CD4-positive, alpha-beta T cell treated with Interleukin-6 at 100 ng/mL for 8 hours (primary cell): ENCODE results near the gene SLC25A2.
"Not testable (repeated sequence)": the region's sequence is repeated elsewhere in the genome, so short reads cannot be mapped to it uniquely, and the experiment has no call there.

Experiments used
- DNase-seq: peaks from one replicate; pipeline ENCODE4 v3.0.0-alpha.2; 2020; ENCODE audit warnings: mixed read lengths, low spot score

The SLC25A2 gene

DNA sequence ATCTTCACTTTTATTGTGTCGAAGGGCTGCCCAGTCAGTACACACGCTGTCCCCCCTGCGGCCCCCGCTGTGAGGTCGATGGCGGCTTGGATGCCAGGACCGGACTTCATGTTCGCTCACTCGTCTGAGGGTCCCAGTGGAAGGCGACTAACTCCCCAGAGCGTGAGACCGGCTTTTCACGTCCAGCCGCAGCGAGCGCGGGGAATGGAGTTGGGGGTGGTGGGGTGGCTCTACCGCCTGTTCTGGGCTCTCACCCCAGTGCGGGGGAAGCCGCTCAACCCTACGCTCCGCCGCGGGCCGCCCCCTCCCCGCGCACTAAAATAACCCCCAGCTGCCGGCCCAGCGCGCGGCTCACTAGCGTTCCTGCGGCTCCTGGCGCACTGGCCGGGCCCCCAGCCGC is at the start of gene SLC25A2:
Gene SLC25A2, minus strand, starts transcription at position 294 of the 400 bp plus-strand sequence. Its CDS starts 184 bp downstream, at position 110.
- DNase-seq, result no peak

DNA sequence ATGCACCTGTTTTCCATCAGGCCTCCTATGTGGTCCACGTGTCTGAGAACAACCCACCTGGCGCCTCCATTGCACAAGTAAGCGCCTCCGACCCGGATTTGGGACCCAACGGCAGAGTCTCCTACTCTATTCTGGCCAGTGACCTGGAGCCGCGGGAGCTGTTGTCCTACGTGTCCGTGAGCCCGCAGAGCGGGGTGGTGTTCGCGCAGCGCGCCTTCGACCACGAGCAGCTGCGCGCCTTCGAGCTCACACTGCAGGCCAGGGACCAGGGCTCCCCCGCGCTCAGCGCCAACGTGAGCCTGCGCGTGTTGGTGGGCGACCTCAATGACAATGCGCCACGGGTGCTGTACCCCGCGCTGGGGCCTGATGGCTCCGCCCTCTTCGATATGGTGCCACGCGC is 47.7 kb upstream of the SLC25A2 start:
- DNase-seq, result no peak

DNA sequence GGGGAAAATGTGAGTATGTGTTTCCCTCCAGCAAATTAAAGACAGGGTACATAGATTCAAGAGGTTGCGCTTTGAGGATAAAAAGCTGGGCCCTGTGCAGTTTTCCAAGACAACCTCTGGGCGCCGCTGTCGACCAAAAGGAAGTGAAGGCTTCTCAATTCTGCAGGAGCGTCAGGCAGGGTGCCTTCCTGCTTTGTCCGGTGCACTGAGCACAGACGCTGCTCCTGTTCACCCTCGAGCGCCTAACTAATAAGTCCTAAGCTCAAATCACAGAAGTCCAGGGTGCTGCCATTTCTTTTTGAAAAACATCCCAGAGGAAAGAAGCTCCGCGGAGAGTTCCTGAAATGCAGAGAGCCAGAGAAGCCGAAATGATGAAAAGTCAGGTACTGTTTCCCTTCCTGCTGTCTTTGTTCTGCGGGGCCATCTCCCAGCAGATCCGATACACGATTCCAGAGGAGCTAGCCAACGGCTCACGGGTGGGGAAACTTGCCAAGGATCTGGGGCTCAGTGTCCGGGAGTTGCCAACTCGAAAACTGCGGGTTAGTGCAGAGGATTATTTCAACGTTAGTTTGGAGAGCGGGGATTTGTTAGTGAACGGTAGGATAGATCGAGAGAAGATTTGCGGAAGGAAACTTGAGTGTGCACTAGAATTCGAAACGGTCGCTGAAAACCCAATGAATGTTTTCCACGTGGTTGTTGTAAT is 46.2 kb upstream of the SLC25A2 start, which contains the start of gene PCDHGB1:
Gene PCDHGB1, plus strand, starts transcription at position 183 of the 703 bp plus-strand sequence. Its CDS starts 162 bp downstream, at position 345.
- no peak for DNase-seq

DNA sequence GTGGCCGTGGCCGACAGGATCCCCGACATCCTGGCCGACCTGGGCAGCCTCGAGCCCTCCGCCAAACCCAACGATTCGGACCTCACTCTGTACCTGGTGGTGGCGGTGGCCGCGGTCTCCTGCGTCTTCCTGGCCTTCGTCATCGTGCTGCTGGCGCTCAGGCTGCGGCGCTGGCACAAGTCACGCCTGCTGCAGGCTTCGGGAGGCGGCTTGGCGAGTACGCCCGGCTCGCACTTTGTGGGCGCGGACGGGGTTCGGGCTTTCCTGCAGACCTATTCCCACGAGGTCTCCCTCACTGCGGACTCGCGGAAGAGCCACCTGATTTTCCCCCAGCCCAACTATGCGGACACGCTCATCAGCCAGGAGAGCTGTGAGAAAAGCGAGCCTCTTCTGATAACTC is 42.2 kb upstream of the SLC25A2 start:
- DNase-seq, result not testable (repeated sequence)

DNA sequence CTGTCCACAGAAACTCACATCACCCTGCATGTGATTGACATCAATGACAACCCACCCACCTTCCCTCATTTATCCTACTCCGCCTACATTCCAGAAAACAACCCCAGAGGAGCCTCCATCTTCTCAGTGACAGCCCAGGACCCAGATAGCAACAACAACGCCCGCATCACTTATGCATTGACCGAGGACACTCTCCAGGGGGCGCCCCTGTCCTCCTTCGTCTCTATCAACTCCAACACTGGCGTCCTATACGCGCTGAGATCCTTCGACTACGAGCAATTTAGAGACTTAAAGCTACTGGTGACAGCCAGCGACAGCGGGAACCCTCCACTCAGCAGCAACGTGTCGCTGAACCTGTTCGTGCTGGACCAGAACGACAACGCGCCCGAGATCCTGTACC is 41.5 kb upstream of the SLC25A2 start:
- DNase-seq, result no peak

DNA sequence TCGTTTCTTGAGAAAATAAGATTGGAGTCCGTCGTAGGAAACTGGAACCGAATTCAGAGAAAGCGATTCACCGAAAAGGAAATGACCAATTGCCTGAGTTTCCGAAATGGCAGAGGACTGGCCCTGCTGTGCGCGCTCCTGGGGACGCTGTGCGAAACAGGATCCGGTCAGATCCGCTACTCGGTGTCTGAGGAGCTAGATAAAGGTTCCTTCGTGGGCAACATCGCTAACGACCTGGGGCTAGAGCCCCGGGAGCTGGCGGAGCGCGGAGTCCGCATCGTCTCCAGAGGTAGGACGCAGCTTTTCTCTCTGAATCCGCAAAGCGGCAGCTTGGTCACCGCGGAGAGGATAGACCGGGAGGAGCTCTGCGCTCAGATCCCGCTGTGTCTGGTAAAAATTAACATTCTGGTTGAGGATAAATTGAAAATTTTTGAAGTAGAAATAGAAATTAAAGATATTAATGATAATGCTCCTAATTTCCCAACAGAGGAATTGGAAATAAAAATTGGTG is 40.2 kb upstream of the SLC25A2 start:
- DNase-seq, result no peak

DNA sequence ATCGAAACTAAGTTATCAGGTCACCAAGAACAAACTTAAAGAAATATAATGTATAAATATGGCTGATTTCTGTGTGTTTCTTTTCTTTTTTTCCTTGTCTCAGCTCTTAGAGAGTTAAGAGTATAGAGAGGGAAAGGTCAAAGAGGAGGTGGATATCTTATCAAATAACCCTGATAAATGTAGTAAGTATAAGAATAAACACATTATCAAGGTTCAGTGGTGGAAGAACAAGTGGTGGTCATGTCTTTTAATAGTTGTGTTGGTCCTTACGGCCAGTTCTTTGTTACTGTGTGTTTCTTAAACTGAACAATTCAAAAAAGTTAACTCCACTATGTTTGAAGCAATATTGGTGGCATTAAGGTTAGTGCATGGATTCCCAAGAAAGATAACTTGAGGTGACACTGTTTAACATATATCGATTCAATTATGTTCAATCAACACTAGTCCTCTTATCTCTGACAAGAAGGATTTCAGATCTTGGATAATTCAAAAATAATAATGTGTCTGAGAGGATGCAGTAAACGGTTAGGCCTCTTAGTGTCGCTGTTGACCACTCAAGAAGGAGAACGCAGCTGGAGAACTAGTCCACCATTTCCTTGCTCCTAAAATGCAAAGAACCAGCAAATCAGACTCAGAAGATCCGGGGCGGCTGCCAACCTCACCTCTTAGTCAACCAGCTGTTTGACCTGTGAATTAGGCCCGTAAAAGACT is 39.5 kb upstream of the SLC25A2 start, which contains the start of gene PCDHGA3:
Gene PCDHGA3, plus strand, starts transcription at position 588 of the 711 bp plus-strand sequence. CDS start 205 bp downstream, outside the sequence.
- no peak for DNase-seq

DNA sequence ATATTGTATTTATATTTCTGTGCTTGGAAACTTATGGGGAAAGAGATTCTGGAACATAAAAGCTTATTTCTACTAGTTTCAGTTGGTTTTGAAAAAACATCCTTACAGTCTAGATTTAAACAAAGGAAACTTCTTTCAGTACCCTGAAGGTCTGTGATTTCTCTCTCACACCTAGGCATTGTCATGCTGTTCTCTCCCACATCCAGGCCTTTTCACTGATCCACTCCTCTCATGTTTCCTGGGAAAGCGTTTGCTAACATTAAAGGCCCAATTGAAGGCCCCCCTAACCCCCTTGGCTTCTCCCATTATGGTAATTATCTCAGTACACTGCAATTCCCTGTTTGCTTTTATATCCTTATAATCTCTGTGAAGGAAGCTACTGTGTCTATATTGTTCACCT is 38.9 kb upstream of the SLC25A2 start:
- no peak for DNase-seq

DNA sequence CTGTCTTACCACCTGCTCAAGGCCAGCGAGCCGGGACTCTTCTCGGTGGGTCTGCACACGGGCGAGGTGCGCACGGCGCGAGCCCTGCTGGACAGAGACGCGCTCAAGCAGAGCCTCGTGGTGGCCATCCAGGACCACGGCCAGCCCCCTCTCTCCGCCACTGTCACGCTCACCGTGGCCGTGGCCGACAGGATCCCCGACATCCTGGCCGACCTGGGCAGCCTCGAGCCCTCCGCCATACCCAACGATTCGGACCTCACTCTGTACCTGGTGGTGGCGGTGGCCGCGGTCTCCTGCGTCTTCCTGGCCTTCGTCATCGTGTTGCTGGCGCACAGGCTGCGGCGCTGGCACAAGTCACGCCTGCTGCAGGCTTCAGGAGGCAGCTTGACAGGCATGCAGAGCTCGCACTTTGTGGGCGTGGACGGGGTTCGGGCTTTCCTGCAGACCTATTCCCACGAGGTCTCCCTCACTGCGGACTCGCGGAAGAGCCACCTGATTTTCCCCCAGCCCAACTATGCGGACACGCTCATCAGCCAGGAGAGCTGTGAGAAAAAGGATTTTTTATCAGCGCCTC is 37.0 kb upstream of the SLC25A2 start:
- not testable (repeated sequence) for DNase-seq

DNA sequence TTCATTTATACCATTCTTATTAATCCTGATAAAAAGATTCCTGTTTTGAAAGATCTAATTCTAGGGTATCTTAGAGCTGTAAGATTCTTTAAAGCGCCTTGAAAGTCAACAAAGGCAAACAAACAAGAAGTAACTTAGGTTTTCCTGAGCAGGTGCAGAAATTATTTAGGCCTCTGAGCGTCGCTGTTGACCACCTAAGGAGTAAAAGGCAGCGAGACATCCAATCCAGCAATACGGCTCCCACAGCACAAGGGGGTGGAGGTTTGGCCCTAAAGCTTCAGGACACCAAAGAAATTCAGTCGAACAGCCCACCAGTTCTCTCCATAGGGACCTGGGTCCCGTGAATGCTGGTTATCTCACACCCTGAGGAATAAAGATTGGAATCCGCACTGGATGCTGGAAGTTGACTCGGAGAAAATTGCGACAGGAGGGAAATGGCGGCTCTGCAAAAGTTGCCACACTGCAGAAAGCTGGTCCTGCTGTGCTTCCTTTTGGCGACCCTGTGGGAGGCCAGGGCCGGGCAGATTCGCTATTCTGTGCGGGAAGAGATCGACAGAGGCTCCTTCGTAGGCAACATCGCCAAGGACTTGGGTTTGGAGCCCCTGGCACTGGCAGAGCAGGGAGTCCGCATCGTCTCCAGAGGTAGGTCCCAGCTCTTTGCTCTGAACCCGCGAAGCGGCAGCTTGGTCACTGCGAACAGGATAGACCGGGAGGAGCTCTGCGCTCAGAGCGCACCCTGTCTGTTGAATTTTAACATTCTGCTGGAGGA is 34.9 kb upstream of the SLC25A2 start, which contains the start of gene PCDHGA2:
Gene PCDHGA2, plus strand, starts transcription at position 223 of the 769 bp plus-strand sequence.
- no peak for DNase-seq

DNA sequence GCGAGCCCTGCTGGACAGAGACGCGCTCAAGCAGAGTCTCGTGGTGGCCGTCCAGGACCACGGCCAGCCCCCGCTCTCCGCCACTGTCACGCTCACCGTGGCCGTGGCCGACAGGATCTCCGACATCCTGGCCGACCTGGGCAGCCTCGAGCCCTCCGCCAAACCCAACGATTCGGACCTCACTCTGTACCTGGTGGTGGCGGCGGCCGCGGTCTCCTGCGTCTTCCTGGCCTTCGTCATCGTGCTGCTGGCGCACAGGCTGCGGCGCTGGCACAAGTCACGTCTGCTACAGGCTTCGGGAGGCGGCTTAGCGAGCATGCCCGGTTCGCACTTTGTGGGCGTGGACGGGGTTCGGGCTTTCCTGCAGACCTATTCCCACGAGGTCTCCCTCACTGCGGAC is 28.7 kb upstream of the SLC25A2 start:
- not testable (repeated sequence) for DNase-seq

DNA sequence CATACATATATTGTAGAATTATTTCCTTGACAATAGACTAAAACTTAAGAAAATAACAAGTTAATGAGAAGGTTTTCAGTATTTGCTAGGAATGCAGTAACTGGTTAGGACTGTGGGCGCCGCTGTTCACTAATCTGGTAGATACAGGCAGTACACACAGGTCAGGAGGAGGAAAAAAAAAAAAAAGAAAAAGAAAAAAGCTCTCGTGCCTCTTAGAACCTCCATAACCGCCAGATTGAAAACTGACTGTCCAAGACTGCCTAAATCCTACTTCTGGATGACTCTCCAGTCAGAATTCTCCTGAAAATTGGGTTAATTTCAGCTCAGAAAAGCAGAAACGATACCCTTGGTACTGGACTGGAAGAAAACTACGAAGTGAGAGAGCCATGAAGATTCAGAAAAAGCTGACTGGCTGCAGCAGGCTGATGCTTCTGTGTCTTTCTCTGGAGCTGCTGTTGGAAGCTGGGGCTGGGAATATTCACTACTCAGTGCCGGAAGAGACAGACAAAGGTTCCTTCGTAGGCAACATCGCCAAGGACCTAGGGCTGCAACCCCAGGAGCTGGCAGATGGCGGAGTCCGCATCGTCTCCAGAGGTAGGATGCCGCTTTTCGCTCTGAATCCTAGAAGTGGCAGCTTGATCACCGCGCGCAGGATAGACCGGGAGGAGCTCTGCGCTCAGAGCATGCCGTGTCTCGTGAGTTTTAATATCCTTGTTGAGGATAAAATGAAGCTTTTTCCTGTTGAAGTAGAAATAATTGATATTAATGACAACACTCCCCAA is 26.6 kb upstream of the SLC25A2 start, which contains the start of gene PCDHGA1:
Gene PCDHGA1, plus strand, starts transcription at position 216 of the 782 bp plus-strand sequence.
- peak; percentile 12 for DNase-seq

DNA sequence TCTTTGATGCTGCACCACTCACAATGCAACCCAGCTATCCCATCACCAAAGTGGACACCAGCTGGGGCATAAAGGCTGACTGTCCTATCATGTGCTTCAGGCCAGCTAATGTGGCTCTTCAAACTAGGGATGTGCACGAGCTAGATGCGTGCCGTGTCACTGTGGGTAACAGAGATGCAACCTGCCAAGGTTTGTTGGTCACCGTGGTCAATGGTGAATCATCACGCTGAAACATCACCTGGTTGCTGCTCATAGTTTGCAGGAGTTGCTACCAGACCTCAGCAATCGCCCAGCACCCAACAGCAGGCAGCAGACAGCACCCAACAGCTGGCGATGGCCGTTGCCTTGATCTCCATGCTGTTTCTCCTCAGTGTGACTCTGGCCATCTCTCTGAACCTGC is 24.4 kb upstream of the SLC25A2 start:
- DNase-seq, result no peak

DNA sequence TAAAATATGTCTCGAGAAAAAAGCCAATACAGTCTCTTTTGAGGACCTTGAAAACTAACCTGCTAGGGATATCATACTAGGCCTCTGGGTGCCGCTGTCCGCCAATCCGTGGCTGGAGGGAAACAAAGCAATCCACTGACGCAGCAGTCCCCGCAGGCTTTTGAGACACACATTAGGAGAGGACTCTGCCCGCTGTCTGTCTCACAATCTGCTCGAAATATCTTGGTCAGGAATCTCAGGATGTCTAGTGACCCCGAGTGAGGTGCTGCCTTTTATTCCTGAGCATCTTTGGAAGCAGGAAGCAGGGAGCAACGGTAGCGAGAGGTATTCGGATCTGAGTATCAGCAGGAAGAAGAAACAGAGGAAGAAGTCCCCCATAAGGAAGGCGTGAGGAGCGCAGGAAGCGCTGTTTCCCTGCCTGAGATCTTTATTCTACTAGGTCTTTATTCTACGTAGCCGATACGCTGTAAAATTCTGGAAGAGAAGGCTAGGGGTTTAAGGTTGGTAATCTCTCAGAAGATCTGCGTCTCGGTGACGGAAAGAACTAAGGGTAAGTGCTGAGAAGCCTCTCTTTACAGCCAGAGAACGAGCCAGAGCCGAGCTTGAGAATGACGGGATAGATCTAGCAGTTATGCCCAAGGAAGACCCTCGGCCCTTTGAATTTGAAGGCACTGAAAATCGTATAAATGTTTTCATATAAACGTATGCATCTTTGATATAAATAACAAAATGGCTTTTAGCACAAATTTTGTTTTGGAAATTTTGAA is 22.4 kb upstream of the SLC25A2 start:
- peak; percentile 71 for DNase-seq

DNA sequence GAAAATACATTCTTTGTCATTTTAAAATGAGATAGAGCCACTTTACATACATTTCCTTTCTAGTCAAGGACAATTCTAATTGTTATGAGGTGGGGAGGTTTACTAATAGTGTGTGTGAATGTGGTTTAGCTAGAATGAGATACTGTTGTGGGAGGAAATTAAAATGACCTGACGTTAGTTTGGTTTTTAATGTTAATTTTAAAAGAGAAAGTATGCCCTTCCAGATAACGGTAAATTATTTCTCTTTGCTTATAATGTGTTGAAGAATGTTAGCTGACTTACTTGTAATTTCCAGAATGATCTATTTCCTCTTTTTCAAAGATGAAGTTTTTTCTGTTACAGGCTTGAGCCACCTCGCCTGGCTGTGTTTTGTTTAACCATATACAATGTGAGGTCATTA is 18.4 kb upstream of the SLC25A2 start:
- no peak for DNase-seq

DNA sequence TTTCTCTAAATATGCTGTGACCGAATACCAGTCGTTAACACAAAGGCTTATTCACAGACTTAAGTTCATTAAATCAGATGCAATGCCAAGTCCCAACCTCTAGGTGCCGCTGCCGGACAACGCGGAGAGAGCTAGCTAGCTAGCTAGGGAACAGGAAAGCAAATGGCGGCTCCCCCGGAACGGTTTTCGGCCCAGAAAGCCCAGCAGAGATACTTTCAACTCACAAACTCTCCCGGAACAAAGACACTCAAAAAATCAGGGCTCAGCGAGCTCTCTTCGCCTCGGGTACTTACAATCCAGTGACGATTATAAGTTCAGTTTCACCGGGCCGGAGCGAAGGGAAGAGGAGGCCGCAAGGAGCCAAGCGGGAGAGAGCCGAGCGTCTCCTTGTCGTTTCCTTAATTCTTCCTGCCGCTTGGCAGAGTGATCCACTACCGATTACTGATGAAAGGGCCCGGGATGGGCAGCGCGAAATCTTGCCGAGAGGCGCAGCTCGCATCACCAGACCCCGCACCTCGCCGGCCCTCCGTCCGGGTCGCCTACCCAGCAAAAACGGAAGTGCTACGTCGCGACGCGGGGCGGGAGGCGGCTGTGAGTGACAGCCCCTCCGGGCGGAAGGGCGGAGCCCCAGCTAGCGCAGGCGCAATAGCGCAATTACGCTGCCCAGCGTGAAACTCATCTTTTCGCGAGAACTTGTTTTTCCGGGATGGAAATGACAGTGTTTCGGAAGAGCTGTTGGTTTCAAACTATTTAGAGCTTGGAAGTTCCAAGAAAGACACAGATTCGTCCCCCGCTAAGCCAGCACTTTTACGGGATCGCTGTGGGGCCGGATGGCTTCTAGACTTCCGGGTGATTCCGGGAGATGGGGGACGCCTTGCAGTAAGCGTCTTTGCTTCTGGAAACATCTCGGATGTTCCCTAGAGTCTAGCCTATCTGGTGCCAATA is 16.6 kb upstream of the SLC25A2 start, which contains the start of gene TAF7:
Gene TAF7, minus strand, starts transcription at position 560 of the 945 bp plus-strand sequence. CDS start 740 bp downstream, outside the sequence.
- DNase-seq, result peak; percentile 92

DNA sequence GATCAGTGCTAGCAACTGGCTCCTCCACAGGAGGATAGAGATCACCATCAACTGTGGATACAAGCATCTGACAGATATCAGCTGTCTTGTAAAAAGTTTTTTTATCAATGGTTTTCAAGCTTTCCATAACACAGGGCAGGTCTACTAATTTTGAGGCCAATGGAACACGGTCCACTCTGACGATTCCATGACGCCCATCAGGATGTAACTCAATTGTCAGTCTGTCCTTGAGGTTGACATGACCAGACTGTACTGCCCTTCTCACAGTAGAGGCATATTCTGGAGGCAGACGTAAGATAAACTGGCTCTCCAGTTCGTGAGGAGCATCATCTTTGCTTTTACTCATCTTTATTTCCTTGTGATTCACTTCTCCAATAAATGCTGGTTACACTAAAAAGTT is 15.8 kb upstream of the SLC25A2 start:
- DNase-seq, result no peak

DNA sequence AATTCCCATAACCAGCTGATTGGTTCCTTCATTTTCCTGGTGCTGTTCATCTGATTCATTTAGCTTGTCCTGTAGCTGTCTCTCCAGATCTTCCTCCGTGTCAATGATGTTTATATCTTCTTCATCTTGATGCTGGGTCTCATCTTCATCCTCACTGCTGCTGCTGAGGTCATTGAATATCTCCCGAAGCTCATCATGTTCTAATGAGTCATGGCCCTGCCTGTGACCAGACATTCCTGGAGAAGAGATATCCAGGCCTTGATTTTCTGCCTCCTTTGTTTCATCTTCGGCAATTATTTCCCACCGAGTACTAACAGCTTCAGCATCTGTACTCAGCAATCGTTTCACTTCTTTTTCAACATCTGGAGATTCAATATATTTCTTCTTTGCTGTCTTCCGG is 15.4 kb upstream of the SLC25A2 start:
- DNase-seq, result no peak

DNA sequence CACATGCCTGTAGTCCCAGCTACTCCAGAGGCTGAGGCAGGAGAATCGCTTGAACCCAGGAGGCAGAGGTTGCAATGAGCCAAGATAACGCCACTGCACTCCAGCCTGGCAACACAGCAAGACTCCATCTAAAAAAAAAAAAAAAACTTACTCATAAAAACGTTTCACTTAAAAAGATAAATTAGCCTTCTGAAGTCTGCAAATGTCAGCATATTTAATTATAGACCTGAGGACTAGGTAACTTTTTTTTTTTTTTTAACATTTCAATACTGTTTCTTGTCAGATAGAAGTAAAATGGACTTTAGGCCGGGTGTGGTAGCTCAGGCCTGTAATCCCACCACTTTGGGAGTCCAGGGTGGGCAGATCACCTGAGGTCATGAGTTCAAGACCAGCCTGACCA is 13.1 kb upstream of the SLC25A2 start:
- not testable (repeated sequence) for DNase-seq
